PC-9 (cell line): ENCODE measurements around the gene METAP1. TPM values are rescaled to one million over a fixed set of nuclear protein-coding genes. Genes with fewer than 3 reads are reported as not detected.
"Not testable (repeated sequence)": the region's sequence is repeated elsewhere in the genome, so short reads cannot be mapped to it uniquely, and the experiment has no call there.

Experiments
- BruUV-seq: library from RNA; stranded (reverse); fragments of 400-500 nt; replicated peaks from 2 replicates; lab custom pipeline; 2021; lab: Mats Ljungman, UMichigan
- CTCF ChIA-PET: fragments of 300-600 bp; sonication (Branson Sonifier 250); formaldehyde crosslinking; loops from one replicate; lab custom pipeline; 2022; ENCODE audit warnings: antibody characterized with exemption; lab: Charles Lee
- POLR2A ChIA-PET: fragments of 300-600 bp; sonication (Branson Sonifier 250); formaldehyde crosslinking; loops from one replicate; lab custom pipeline; 2022; ENCODE audit warnings: antibody characterized with exemption; ENCODE audit not compliant: unreplicated experiment; lab: Charles Lee
- DNase-seq, 2 experiments: peaks; one replicate each; pipeline versions ENCODE4 v3.0.0 to v3.0.0-alpha.2; 2015 to 2022; ENCODE audit warnings: mixed read lengths in 1 of 2
- H2AFZ ChIP-seq: fragments of 200-600 bp; sonication (generic); 2 replicates; pipeline ENCODE4 v1.8.1; 2017; ENCODE audit warnings: antibody characterized with exemption
- H3F3A ChIP-seq: fragments of 200-600 bp; sonication (generic); 2 replicates; pipeline ENCODE4 v1.8.1; 2017; ENCODE audit warnings: antibody characterized with exemption, mild to moderate bottlenecking, low read depth; ENCODE audit not compliant: insufficient read depth
- H3K27ac ChIP-seq: fragments of 200-600 bp; sonication (generic); 2 replicates; pipeline ENCODE4 v1.6.1; 2016; ENCODE audit warnings: mixed run types
- H3K27me3 ChIP-seq: fragments of 200-600 bp; sonication (generic); 2 replicates; pipeline ENCODE4 v1.6.1; 2016; ENCODE audit warnings: low read depth, mixed run types; ENCODE audit not compliant: insufficient read depth
- H3K36me3 ChIP-seq: fragments of 200-600 bp; sonication (generic); 2 replicates; pipeline ENCODE4 v1.6.1; 2016; ENCODE audit warnings: low read depth, mixed run types
- H3K4me1 ChIP-seq: fragments of 200-600 bp; sonication (generic); replicated peaks from 2 replicates; pipeline ENCODE4 v1.6.1; 2016; ENCODE audit warnings: mixed run types; ENCODE audit not compliant: insufficient read depth
- H3K4me2 ChIP-seq: fragments of 200-600 bp; sonication (generic); 2 replicates; pipeline ENCODE4 v1.6.1; 2017; ENCODE audit warnings: mixed run types
- H3K4me3 ChIP-seq: fragments of 200-600 bp; sonication (generic); 2 replicates; pipeline ENCODE4 v1.6.1; 2016; ENCODE audit warnings: mixed run types
- H3K79me2 ChIP-seq: fragments of 200-600 bp; sonication (generic); 2 replicates; pipeline ENCODE4 v1.6.1; 2017; ENCODE audit warnings: low read depth, mixed run types
- H3K9me2 ChIP-seq: fragments of 200-600 bp; sonication (generic); 2 replicates; pipeline ENCODE4 v1.8.1; 2017; ENCODE audit warnings: mild to moderate bottlenecking; ENCODE audit not compliant: insufficient read depth
- H3K9me3 ChIP-seq: fragments of 200-600 bp; sonication (generic); 2 replicates; pipeline ENCODE4 v1.8.1; 2016; ENCODE audit warnings: low read depth; ENCODE audit not compliant: insufficient read depth
- H4K20me1 ChIP-seq: fragments of 200-600 bp; sonication (generic); 2 replicates; pipeline ENCODE4 v1.8.1; 2017; ENCODE audit not compliant: insufficient read depth
- CTCF ChIP-seq: fragments of 200-600 bp; sonication (generic); conservative IDR thresholded peaks from 2 replicates; pipeline ENCODE4 v1.6.1; 2017; ENCODE audit warnings: mixed run types, antibody characterized with exemption, mild to moderate bottlenecking, moderate library complexity
- EZH2 ChIP-seq: fragments of 200-600 bp; sonication (generic); IDR thresholded peaks from 2 replicates; pipeline ENCODE4 v1.8.0; 2017; ENCODE audit warnings: antibody characterized with exemption, low read depth
- intact Hi-C: fragments of 100-400 bp; cut with micrococcal nuclease; formaldehyde crosslinking; loops from one replicate; pipeline ENCODE4 v1.10.0; 2022; ENCODE audit not compliant: unreplicated experiment
- microRNA-seq: library from miRNA; unstranded; fragments of <30 nt; microRNA quantifications from one replicate; pipeline ENCODE4 v1.2.0, GENCODE V29; 2021; ENCODE audit warnings: borderline number of aligned reads, borderline replicate concordance
- total RNA-seq: library from RNA; stranded (reverse); gene quantifications from 2 replicates; pipeline ENCODE4 v1.2.3, GENCODE V29; 2021

The METAP1 gene
- total RNA-seq, 1 experiment from 2014 or later = 42.0 TPM

GRCh38 chr4:99103166-99103565 is 107.6 kb downstream of the METAP1 start:
- CTCF ChIA-PET = no interaction called here
- no TSS peak for BruUV-seq
- no peak overlapping the region for H3K4me3 ChIP-seq

GRCh38 chr4:99104153-99104552 is 108.6 kb downstream of the METAP1 start:
- Histone ChIP-seq H3K9me2 (no peaks in the 10 kb centered on the region), H3K27ac (no peak overlapping the region), H3K79me2 (no peaks in the 10 kb centered on the region), H4K20me1 (no peaks in the 10 kb centered on the region), H3K36me3 (no peaks in the 10 kb centered on the region), H3F3A (no peaks in the 10 kb centered on the region), H3K4me1 (no peaks in the 10 kb centered on the region), H3K4me3 (no peak overlapping the region), H3K27me3 (no peaks in the 10 kb centered on the region), H3K9me3 (no peaks in the 10 kb centered on the region), H3K4me2 (no peak overlapping the region), H2AFZ (no peak overlapping the region)
- BruUV-seq = no TSS peak
- ChIA-PET CTCF (no interaction called here), POLR2A (no interaction called here)
- intact Hi-C loops = no loop called here
- no peak for DNase-seq
- no peak for TF ChIP-seq EZH2
- TF ChIP-seq CTCF = no peak

More at GRCh38 chr4:99103166-99103565, 107.6 kb downstream of the METAP1 start:
- Histone ChIP-seq H3K4me1 (no peaks in the 10 kb centered on the region), H3K27me3 (no peaks in the 10 kb centered on the region), H3F3A (no peaks in the 10 kb centered on the region), H4K20me1 (no peaks in the 10 kb centered on the region), H3K4me2 (no peak overlapping the region), H3K79me2 (no peaks in the 10 kb centered on the region), H3K36me3 (no peaks in the 10 kb centered on the region), H3K27ac (no peak overlapping the region), H3K9me2 (no peaks in the 10 kb centered on the region), H3K9me3 (no peaks in the 10 kb centered on the region), H2AFZ (no peak overlapping the region)
- POLR2A ChIA-PET = no interaction called here
- TF ChIP-seq CTCF = no peak
- intact Hi-C loops = no loop called here
- no peak for DNase-seq

GRCh38 chr4:99109286-99109685 is 113.8 kb downstream of the METAP1 start:
- DNase-seq, H3K4me1 ChIP-seq, H3K36me3 ChIP-seq, H2AFZ ChIP-seq, H3K27ac ChIP-seq, H3K9me3 ChIP-seq, H3K27me3 ChIP-seq, H3K9me2 ChIP-seq, CTCF ChIA-PET, POLR2A ChIA-PET, H3K4me2 ChIP-seq, H4K20me1 ChIP-seq, H3F3A ChIP-seq, BruUV-seq, intact Hi-C loops, H3K79me2 ChIP-seq, H3K4me3 ChIP-seq: not testable (repeated sequence)

Small RNAs within 50 kb of the gene (microRNA-seq; reads per million reads assigned to microRNA genes)
- gene MIR3684 = 4.7 reads per million

Other genes with a start within 250 kb of the METAP1 start
- gene EIF4E, start 66.6 kb upstream of the METAP1 start, total RNA-seq = 47.1 and 59.6 TPM in 2 replicates
- 76.9 and 94.7 TPM in 2 replicates for gene ADH5, start 93.1 kb downstream of the METAP1 start, total RNA-seq
- gene ADH4, start 148.6 kb downstream of the METAP1 start, total RNA-seq = not detected in 2 replicates
- not detected in 2 replicates for gene ADH6, start 223.5 kb downstream of the METAP1 start, total RNA-seq